IMR-90 (cell line): ENCODE measurements around the gene RHEX. TPM values are rescaled to one million over a fixed set of nuclear protein-coding genes. Genes with fewer than 3 reads are reported as not detected.

Experiments
- ATAC-seq: fragments of 200-7000 bp; cut with Tn5 transposase; 2 replicates; pipeline ENCODE4 v1.9.1; 2020; ENCODE audit warnings: low read depth, mild to moderate bottlenecking, moderate library complexity
- BruUV-seq: library from RNA; stranded (reverse); fragments of 400-500 nt; replicated peaks from 2 replicates; lab custom pipeline; 2021; lab: Mats Ljungman, UMichigan
- CTCF ChIA-PET: fragments of 300-600 bp; formaldehyde crosslinking; extraction: SDS; loops from one replicate; lab custom pipeline; 2021; ENCODE audit warnings: antibody characterized with exemption; lab: Yijun Ruan, JAX
- POLR2A ChIA-PET: fragments of 300-600 bp; sonication (Branson Sonifier 250); formaldehyde crosslinking; loops from one replicate; lab custom pipeline; 2022; ENCODE audit warnings: antibody characterized with exemption; ENCODE audit not compliant: unreplicated experiment; lab: Charles Lee
- DNase-seq: peaks from one replicate; pipeline ENCODE4 v3.0.0; 2013
- H2AFZ ChIP-seq: replicated peaks from 2 replicates; pipeline ENCODE3; 2013; ENCODE audit warnings: low read length, mild to moderate bottlenecking; ENCODE audit not compliant: poor library complexity
- H2AK5ac ChIP-seq: 2 replicates; pipeline ENCODE4 v1.6.1; 2013; ENCODE audit warnings: low read depth, low read length, inconsistent platforms
- H2AK9ac ChIP-seq: replicated peaks from 2 replicates; pipeline ENCODE3; 2013; ENCODE audit warnings: mild to moderate bottlenecking, low read depth, low read length, moderate library complexity; ENCODE audit not compliant: poor library complexity
- H2BK120ac ChIP-seq: 2 replicates; pipeline ENCODE4 v1.6.1; 2013; ENCODE audit warnings: low read depth, low read length, inconsistent platforms
- H2BK15ac ChIP-seq: 3 replicates; pipeline ENCODE4 v1.6.1; 2013; ENCODE audit warnings: low read depth, low read length, inconsistent platforms
- H2BK20ac ChIP-seq: 2 replicates; pipeline ENCODE4 v1.6.1; 2013; ENCODE audit warnings: low read depth, mild to moderate bottlenecking, inconsistent platforms, low read length, moderate library complexity
- H2BK5ac ChIP-seq: 2 replicates; pipeline ENCODE4 v1.6.1; 2013; ENCODE audit warnings: mild to moderate bottlenecking, low read depth, low read length, inconsistent platforms; ENCODE audit not compliant: poor library complexity, severe bottlenecking
- H3K14ac ChIP-seq: replicated peaks from 2 replicates; pipeline ENCODE4 v1.6.1; 2013; ENCODE audit warnings: low read depth, low read length, inconsistent platforms
- H3K18ac ChIP-seq: 2 replicates; pipeline ENCODE4 v1.6.1; 2013; ENCODE audit warnings: low read depth, low read length, control low read depth
- H3K23ac ChIP-seq: 2 replicates; pipeline ENCODE4 v1.6.1; 2013; ENCODE audit warnings: low read depth, low read length, inconsistent platforms
- H3K27ac ChIP-seq: 2 replicates; pipeline ENCODE4 v1.5.1; 2013; ENCODE audit warnings: mild to moderate bottlenecking, control low read depth, low read length; ENCODE audit not compliant: insufficient read depth
- H3K27me3 ChIP-seq: 2 replicates; pipeline ENCODE4 v1.6.1; 2013; ENCODE audit warnings: low read length; ENCODE audit not compliant: control insufficient read depth, insufficient read depth
- H3K36me3 ChIP-seq: 2 replicates; pipeline ENCODE4 v1.6.1; 2013; ENCODE audit warnings: low read length, mixed read lengths; ENCODE audit not compliant: control insufficient read depth, insufficient read depth
- H3K4ac ChIP-seq: 2 replicates; pipeline ENCODE4 v1.6.1; 2013; ENCODE audit warnings: low read depth, low read length, inconsistent platforms
- H3K4me1 ChIP-seq: 2 replicates; pipeline ENCODE4 v1.6.1; 2013; ENCODE audit warnings: low read length, mixed read lengths; ENCODE audit not compliant: control insufficient read depth, insufficient read depth
- H3K4me2 ChIP-seq: 2 replicates; pipeline ENCODE4 v1.6.1; 2013; ENCODE audit warnings: low read depth, mild to moderate bottlenecking, control low read depth, low read length, moderate library complexity
- H3K4me3 ChIP-seq: 2 replicates; pipeline ENCODE4 v1.5.1; 2013; ENCODE audit warnings: low read depth, mild to moderate bottlenecking, control low read depth, low read length, moderate library complexity; ENCODE audit not compliant: insufficient read depth
- H3K56ac ChIP-seq: 2 replicates; pipeline ENCODE4 v1.6.1; 2013; ENCODE audit warnings: low read length, inconsistent platforms; ENCODE audit not compliant: insufficient read depth; ENCODE audit errors: extremely low read depth
- H3K79me1 ChIP-seq, 2 experiments: 2 replicates each; pipeline ENCODE4 v1.6.1; 2013; ENCODE audit warnings: low read length in 2 of 2, inconsistent platforms in 1 of 2, low read depth in 1 of 2
- H3K9ac ChIP-seq: 2 replicates; pipeline ENCODE4 v1.6.1; 2013; ENCODE audit warnings: low read depth, low read length, control low read depth
- H3K9me1 ChIP-seq: 2 replicates; pipeline ENCODE4 v1.6.1; 2013; ENCODE audit warnings: low read length, inconsistent platforms; ENCODE audit not compliant: insufficient read depth
- H3K9me3 ChIP-seq: 2 replicates; pipeline ENCODE4 v1.6.1; 2013; ENCODE audit warnings: low read length; ENCODE audit not compliant: control insufficient read depth, insufficient read depth
- H4K20me1 ChIP-seq: 2 replicates; pipeline ENCODE4 v1.6.1; 2013; ENCODE audit warnings: low read length, inconsistent platforms; ENCODE audit not compliant: insufficient read depth
- H4K5ac ChIP-seq: 2 replicates; pipeline ENCODE4 v1.6.1; 2013; ENCODE audit warnings: mild to moderate bottlenecking, low read depth, low read length, control low read depth
- H4K8ac ChIP-seq, 2 experiments: 2 replicates each; pipeline ENCODE4 v1.6.1; 2013; ENCODE audit warnings: low read depth in 2 of 2, low read length in 2 of 2, control low read depth in 1 of 2, inconsistent platforms in 1 of 2
- H4K91ac ChIP-seq: 2 replicates; pipeline ENCODE4 v1.6.1; 2013; ENCODE audit warnings: low read depth, low read length, inconsistent platforms; ENCODE audit not compliant: insufficient read depth
- BHLHE40 ChIP-seq: fragments of 150-350 bp; IDR thresholded peaks from 2 replicates; pipeline ENCODE4 v1.6.1; 2016; ENCODE audit warnings: mild to moderate bottlenecking, low read depth, low read length
- CEBPB ChIP-seq: IDR thresholded peaks from 2 replicates; pipeline ENCODE4 v1.6.1; 2012; ENCODE audit warnings: low read depth, low read length, improper control_type of control experiment
- CHD1 ChIP-seq: IDR thresholded peaks from 2 replicates; pipeline ENCODE4 v1.6.1; 2012; ENCODE audit warnings: low read depth, low read length, improper control_type of control experiment
- CTCF ChIP-seq: conservative IDR thresholded peaks from 2 replicates; pipeline ENCODE4 v1.5.1; 2012; ENCODE audit warnings: mild to moderate bottlenecking, low read depth, low read length, improper control_type of control experiment
- ELK1 ChIP-seq: fragments of 150-350 bp; IDR thresholded peaks from 2 replicates; pipeline ENCODE4 v1.6.1; 2016; ENCODE audit warnings: low read depth, mild to moderate bottlenecking, low read length, moderate library complexity, borderline replicate concordance
- MAFK ChIP-seq: IDR thresholded peaks from 2 replicates; pipeline ENCODE4 v1.6.1; 2012; ENCODE audit warnings: low read depth, low read length, improper control_type of control experiment
- MAZ ChIP-seq: IDR thresholded peaks from 2 replicates; pipeline ENCODE4 v1.6.1; 2012; ENCODE audit warnings: low read depth, mild to moderate bottlenecking, low read length, improper control_type of control experiment, moderate library complexity, borderline replicate concordance
- MXI1 ChIP-seq: IDR thresholded peaks from 2 replicates; pipeline ENCODE4 v1.6.1; 2012; ENCODE audit warnings: low read depth, mild to moderate bottlenecking, low read length, moderate library complexity, borderline replicate concordance
- NFE2L2 ChIP-seq: fragments of 150-350 bp; IDR thresholded peaks from 2 replicates; pipeline ENCODE4 v1.6.1; 2016; ENCODE audit warnings: low read depth, mild to moderate bottlenecking, low read length
- POLR2A ChIP-seq: IDR thresholded peaks from 2 replicates; pipeline ENCODE4 v1.6.1; 2012; ENCODE audit warnings: mild to moderate bottlenecking, low read depth, low read length
- RAD21 ChIP-seq: IDR thresholded peaks from 2 replicates; pipeline ENCODE4 v1.6.1; 2012; ENCODE audit warnings: low read length, improper control_type of control experiment
- RCOR1 ChIP-seq: IDR thresholded peaks from 2 replicates; pipeline ENCODE4 v1.6.1; 2012; ENCODE audit warnings: mild to moderate bottlenecking, low read length, improper control_type of control experiment; ENCODE audit not compliant: insufficient replicate concordance
- RFX5 ChIP-seq: IDR thresholded peaks from 2 replicates; pipeline ENCODE4 v1.8.0; 2012; ENCODE audit warnings: low read depth, mild to moderate bottlenecking, low read length, moderate library complexity
- SMC3 ChIP-seq: fragments of 150-350 bp; IDR thresholded peaks from 2 replicates; pipeline ENCODE4 v1.6.1; 2016; ENCODE audit warnings: low read depth, mild to moderate bottlenecking, antibody characterized with exemption, low read length, moderate library complexity
- USF2 ChIP-seq: fragments of 150-350 bp; IDR thresholded peaks from 2 replicates; pipeline ENCODE4 v1.6.1; 2017; ENCODE audit warnings: mild to moderate bottlenecking, antibody characterized with exemption, low read length, low read depth
- WGBS, 2 experiments: methylation state at CpG; one replicate each; pipeline versions ENCODE4 v1.1.5 to v1.1.7; 2013; ENCODE audit warnings: missing lambda C conversion rate in 2 of 2; ENCODE audit not compliant: insufficient read length in 1 of 2; ENCODE audit errors: extremely low coverage in 2 of 2; 5-methylcytosine and 5-hydroxymethylcytosine counted together
- dilution Hi-C: fragments of 300-500 bp; cut with HindIII; formaldehyde crosslinking; loops from one replicate; pipeline ENCODE4 v1.14.3; 2018; ENCODE audit warnings: low sequenced_read_pairs; ENCODE audit not compliant: unreplicated experiment
- in situ Hi-C: fragments of 300-500 bp; cut with MboI; formaldehyde crosslinking; loops from 3 replicates; pipeline ENCODE4 v1.14.3; 2019; ENCODE audit warnings: low sequenced_read_pairs, inconsistent platforms, mixed read lengths
- intact Hi-C: fragments of 100-400 bp; cut with micrococcal nuclease; formaldehyde crosslinking; loops from 2 replicates; pipeline ENCODE4 v1.10.0; 2022
- polyA plus RNA-seq, 3 experiments: library from polyadenylated mRNA; depleted of rRNA; stranded (reverse); fragments of >200 nt; gene quantifications; 2 replicates each; pipeline ENCODE4 v1.2.3, GENCODE V29; 2012; ENCODE audit warnings: low replicate concordance in 1 of 3
- total RNA-seq: library from RNA; depleted of rRNA; stranded (reverse); fragments of >200 nt; gene quantifications from 2 replicates; pipeline ENCODE4 v1.2.3, GENCODE V29; 2012

The RHEX gene
- total and polyA plus RNA-seq, 2 of the 4 experiments (the other 2 are of a cell fraction) = not detected

GRCh38 chr1:206036663-206037455, 16.1 kb upstream of the RHEX start:
- ChIA-PET POLR2A (no interaction called here), CTCF (no interaction called here)
- TF ChIP-seq BHLHE40 (no peak), ELK1 (no peak), CEBPB (no peak), MAZ (no peak), RAD21 (no peak), RFX5 (no peak), USF2 (no peak), RCOR1 (no peak), MAFK (no peak), MXI1 (no peak), SMC3 (no peak), NFE2L2 (no peak), CHD1 (no peak), CTCF (no peak), POLR2A (no peak)

More at GRCh38 chr1:206036663-206037455, 16.1 kb upstream of the RHEX start:
- no peaks in the 10 kb centered on the region for H3K79me1 ChIP-seq
- H4K91ac ChIP-seq = no peak overlapping the region
- no peak overlapping the region for H2BK5ac ChIP-seq
- intact Hi-C loops = no loop called here
- no peak overlapping the region for H2BK120ac ChIP-seq
- no peak overlapping the region for H4K5ac ChIP-seq
- no peak for DNase-seq
- no peak overlapping the region for H2BK15ac ChIP-seq
- H3K4me2 ChIP-seq = no peak overlapping the region
- H2BK20ac ChIP-seq = no peak overlapping the region
- no peak overlapping the region for H3K18ac ChIP-seq
- no peak overlapping the region for H4K8ac ChIP-seq
- no peak overlapping the region for H3K56ac ChIP-seq
- WGBS, 2 experiments = no CpG with 5 or more reads among the region's 2 CpGs
- H3K4ac ChIP-seq = no peak overlapping the region
- no peak overlapping the region for H3K4me3 ChIP-seq
- dilution Hi-C loops = no loop called here
- peaks cover 62% of the 10 kb centered on the region for H3K27me3 ChIP-seq
- H2AFZ ChIP-seq = no peak overlapping the region
- no peak overlapping the region for H3K23ac ChIP-seq
- no peaks in the 10 kb centered on the region for H3K36me3 ChIP-seq
- peaks cover 4% of the 10 kb centered on the region for H3K9me3 ChIP-seq
- no peak overlapping the region for H3K9ac ChIP-seq
- H2AK5ac ChIP-seq = no peak overlapping the region
- no peak overlapping the region for H2AK9ac ChIP-seq
- no TSS peak for BruUV-seq
- ATAC-seq = no peak
- H3K14ac ChIP-seq = no peak overlapping the region
- in situ Hi-C loops = no loop called here
- no peaks in the 10 kb centered on the region for H3K9me1 ChIP-seq
- H3K27ac ChIP-seq = no peak overlapping the region
- H4K20me1 ChIP-seq = no peaks in the 10 kb centered on the region
- H3K4me1 ChIP-seq = no peaks in the 10 kb centered on the region
